HCT116 (cell line): ENCODE measurements around the gene PMEPA1.

Source experiments
- EZH2 ChIP-seq: fragments of 200-600 bp; sonication (generic); IDR thresholded peaks from 2 replicates; pipeline ENCODE4 v1.6.1; 2017; ENCODE audit warnings: antibody characterized with exemption, mixed run types
- POLR2A ChIP-seq: IDR thresholded peaks from 2 replicates; pipeline ENCODE4 v1.7.0; 2011; ENCODE audit warnings: borderline replicate concordance; ENCODE audit not compliant: insufficient read depth, insufficient read length; ENCODE audit errors: extremely low read depth
- POLR2AphosphoS5 ChIP-seq: IDR thresholded peaks from 2 replicates; pipeline ENCODE4 v1.6.1; 2011; ENCODE audit warnings: mild to moderate bottlenecking, low read depth, low read length, moderate library complexity
- RAD21 ChIP-seq: IDR thresholded peaks from 2 replicates; pipeline ENCODE4 v1.6.1; 2012; ENCODE audit warnings: low read depth, mild to moderate bottlenecking
- ZFX ChIP-seq: fragments of 450-650 bp; IDR thresholded peaks from 2 replicates; pipeline ENCODE4 v1.6.1; 2017
- ZNF274 ChIP-seq: fragments of 200-500 bp; sonication (Bioruptor generic); IDR thresholded peaks from 2 replicates; pipeline ENCODE4 v1.6.1; 2014; ENCODE audit warnings: mild to moderate bottlenecking, low read depth, low read length, inconsistent platforms
- TF ChIP-seq, protein P1 (sequence below), 3 experiments: fragments of 200-600 bp in 1 of 3; sonication (generic) in 1 of 3; IDR thresholded peaks in 2 of 3; conservative IDR thresholded peaks in 1 of 3; 2 replicates each; pipeline ENCODE4 v1.5.1; 2012 to 2017; ENCODE audit warnings: low read depth in 2 of 3, low read length in 2 of 3, antibody characterized with exemption in 1 of 3, borderline replicate concordance in 1 of 3, control low read depth in 1 of 3, mild to moderate bottlenecking in 1 of 3, mixed read lengths in 1 of 3, mixed run types in 1 of 3, moderate library complexity in 1 of 3; ENCODE audit not compliant: insufficient read depth in 1 of 3
- TF ChIP-seq, protein P2 (sequence below): IDR thresholded peaks from 2 replicates; pipeline ENCODE4 v1.6.1; 2012

DNA sequence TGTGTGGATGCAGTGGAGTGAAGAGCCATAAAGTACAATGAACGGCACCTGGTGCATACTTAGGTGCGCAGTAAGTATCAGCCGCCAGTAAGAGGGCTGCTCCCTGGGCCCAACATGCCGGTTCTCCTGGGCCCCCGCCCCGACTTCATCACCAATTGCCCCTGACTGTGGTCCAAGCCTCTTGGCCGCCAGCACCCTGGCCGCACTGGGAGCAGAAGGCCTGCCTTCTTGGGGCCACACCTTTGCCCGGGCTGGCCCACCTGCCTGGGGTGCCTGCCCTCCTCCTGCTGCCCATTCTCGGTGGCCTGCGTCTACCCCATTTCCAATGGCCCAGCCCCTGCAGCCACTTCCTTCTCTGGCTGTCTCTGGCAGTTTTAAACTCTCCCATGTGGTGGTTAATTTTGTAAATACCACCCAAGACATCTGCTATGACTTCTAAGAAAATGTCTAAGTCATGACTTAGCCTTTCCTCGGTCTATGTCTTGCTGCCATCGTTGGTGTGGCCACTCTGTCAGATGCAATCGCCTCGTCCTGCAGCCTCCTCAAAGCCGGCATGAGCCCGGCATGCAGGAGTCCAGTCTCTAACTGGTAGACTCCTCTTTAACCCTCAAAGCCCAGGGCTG lies 36.8 kb downstream of the PMEPA1 start:
- TF ChIP-seq ZNF274 (no peak), POLR2A (no peak), ZFX (no peak), POLR2AphosphoS5 (no peak), EZH2 (no peak), RAD21 (no peak)
- TF ChIP-seq, protein P1, sequence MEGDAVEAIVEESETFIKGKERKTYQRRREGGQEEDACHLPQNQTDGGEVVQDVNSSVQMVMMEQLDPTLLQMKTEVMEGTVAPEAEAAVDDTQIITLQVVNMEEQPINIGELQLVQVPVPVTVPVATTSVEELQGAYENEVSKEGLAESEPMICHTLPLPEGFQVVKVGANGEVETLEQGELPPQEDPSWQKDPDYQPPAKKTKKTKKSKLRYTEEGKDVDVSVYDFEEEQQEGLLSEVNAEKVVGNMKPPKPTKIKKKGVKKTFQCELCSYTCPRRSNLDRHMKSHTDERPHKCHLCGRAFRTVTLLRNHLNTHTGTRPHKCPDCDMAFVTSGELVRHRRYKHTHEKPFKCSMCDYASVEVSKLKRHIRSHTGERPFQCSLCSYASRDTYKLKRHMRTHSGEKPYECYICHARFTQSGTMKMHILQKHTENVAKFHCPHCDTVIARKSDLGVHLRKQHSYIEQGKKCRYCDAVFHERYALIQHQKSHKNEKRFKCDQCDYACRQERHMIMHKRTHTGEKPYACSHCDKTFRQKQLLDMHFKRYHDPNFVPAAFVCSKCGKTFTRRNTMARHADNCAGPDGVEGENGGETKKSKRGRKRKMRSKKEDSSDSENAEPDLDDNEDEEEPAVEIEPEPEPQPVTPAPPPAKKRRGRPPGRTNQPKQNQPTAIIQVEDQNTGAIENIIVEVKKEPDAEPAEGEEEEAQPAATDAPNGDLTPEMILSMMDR (IDR thresholded peaks at IDR 0.05 in 2 of 3, conservative IDR thresholded peaks at IDR 0.05 in 1 of 3; ENCODE audit: borderline replicate concordance in 1 of 3, insufficient read depth in 1 of 3, low read depth in 2 of 3, low read length in 2 of 3): no peak
- TF ChIP-seq, protein P2, sequence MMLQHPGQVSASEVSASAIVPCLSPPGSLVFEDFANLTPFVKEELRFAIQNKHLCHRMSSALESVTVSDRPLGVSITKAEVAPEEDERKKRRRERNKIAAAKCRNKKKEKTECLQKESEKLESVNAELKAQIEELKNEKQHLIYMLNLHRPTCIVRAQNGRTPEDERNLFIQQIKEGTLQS: no peak
